ENCODE results near the gene PDE3A.

Gene PDE3A

DNA sequence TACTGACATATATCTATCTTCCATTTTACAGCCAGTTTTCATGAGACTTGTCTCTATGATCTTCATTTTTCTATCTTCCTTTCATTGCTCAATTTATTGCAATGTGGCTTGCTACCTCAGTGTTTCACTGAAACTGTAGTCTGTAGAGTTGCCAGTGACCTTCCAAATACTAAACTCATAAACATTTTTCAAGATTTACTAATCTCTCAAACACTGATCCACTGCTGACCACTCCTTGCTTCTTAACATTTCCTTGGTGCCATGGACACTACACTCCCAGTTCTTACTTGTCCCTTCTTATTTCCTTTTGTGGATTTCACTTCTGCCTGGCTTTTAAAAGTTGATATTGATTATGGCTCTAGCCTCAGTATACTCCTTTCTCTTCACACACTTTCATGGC is 231.4 kb downstream of the PDE3A start:
- Histone ChIP-seq H2BK120ac (ENCODE audit: low read depth, low read length) (no peak overlapping the region), H3K36me3 (ENCODE audit: control insufficient read depth in 1 of 2, insufficient read depth in 2 of 2, low read depth in 1 of 2, low read length in 2 of 2) (no peaks in the 10 kb centered on the region), H2BK15ac (ENCODE audit: low read depth, poor library complexity, severe bottlenecking) (no peak overlapping the region), H3K23ac (ENCODE audit: low read length in 2 of 2) (no peak overlapping the region), H3K79me1 (replicated peaks; ENCODE audit: low read length, poor library complexity, severe bottlenecking) (no peaks in the 10 kb centered on the region), H3K18ac (ENCODE audit: low read depth in 1 of 2, low read length in 2 of 2) (no peak overlapping the region), H2BK12ac (ENCODE audit: low read length in 2 of 2) (no peak overlapping the region), H3K4ac (ENCODE audit: low read depth in 1 of 2, low read length in 2 of 2) (no peak overlapping the region), H3K27me3 (ENCODE audit: control insufficient read depth in 1 of 2, insufficient read depth in 1 of 2, low read length in 2 of 2) (no peaks in the 10 kb centered on the region), H4K91ac (ENCODE audit: low read length) (no peak overlapping the region), H3K4me3 (ENCODE audit: insufficient read depth in 1 of 2, low read depth in 1 of 2, low read length in 2 of 2) (no peak overlapping the region), H2BK5ac (ENCODE audit: low read depth, low read length, poor library complexity, severe bottlenecking) (no peak overlapping the region), H3K9me3 (ENCODE audit: control insufficient read depth, low read length) (no peaks in the 10 kb centered on the region), H3K9ac (ENCODE audit: low read length) (no peak overlapping the region), H2AFZ (ENCODE audit: low read depth, low read length) (no peak overlapping the region), H3K14ac (ENCODE audit: low read length in 2 of 2) (no peak overlapping the region), H4K8ac (ENCODE audit: low read length) (no peak overlapping the region), H3K4me2 (ENCODE audit: low read length, poor library complexity, severe bottlenecking) (no peak overlapping the region), H2AK5ac (ENCODE audit: low read length, severe bottlenecking) (no peak overlapping the region), H3K27ac (ENCODE audit: low read length, poor library complexity, severe bottlenecking) (no peak overlapping the region), H3K4me1 (ENCODE audit: control insufficient read depth, insufficient read depth, low read depth, low read length) (no peaks in the 10 kb centered on the region)
- DNase-seq: no peak

DNA sequence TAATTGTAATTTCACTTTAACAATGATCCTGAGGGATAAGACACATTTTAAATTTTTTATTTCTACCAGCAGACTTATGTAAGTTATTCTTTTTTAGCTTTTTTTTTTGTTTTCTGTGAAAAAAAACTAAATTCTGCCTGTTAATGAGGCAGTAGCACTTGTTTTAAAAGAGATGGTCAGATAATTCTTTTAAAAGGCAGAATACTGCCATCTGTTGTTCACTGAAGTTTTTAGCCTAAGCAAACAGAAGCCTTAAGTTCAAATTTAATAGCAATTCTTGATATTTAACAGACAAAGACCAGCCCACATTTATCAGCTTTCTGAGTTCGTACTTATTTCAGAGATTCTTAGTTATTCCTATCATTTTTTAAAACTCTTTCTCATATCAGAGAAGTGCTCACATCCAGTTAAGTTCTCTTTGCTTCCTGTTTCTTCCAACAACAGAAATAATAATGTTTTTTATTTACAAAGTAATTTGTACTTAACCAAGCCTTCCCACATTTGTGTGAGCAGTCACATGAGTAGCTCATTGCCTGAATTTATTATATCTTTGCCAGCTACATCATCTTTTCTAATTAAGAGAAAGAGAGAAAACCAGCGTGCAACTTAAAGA is 233.4 kb downstream of the PDE3A start:
- Histone ChIP-seq H3K4me1 (ENCODE audit: control insufficient read depth, insufficient read depth, low read depth, low read length) (no peaks in the 10 kb centered on the region), H3K79me1 (replicated peaks; ENCODE audit: low read length, poor library complexity, severe bottlenecking) (no peaks in the 10 kb centered on the region), H3K4ac (ENCODE audit: low read depth in 1 of 2, low read length in 2 of 2) (no peak overlapping the region), H3K4me2 (ENCODE audit: low read length, poor library complexity, severe bottlenecking) (no peak overlapping the region), H3K18ac (ENCODE audit: low read depth in 1 of 2, low read length in 2 of 2) (no peak overlapping the region), H2AFZ (ENCODE audit: low read depth, low read length) (no peak overlapping the region), H3K27ac (ENCODE audit: low read length, poor library complexity, severe bottlenecking) (no peak overlapping the region), H4K91ac (ENCODE audit: low read length) (no peak overlapping the region), H3K4me3 (ENCODE audit: insufficient read depth in 1 of 2, low read depth in 1 of 2, low read length in 2 of 2) (no peak overlapping the region), H3K9me3 (ENCODE audit: control insufficient read depth, low read length) (no peaks in the 10 kb centered on the region), H2BK5ac (ENCODE audit: low read depth, low read length, poor library complexity, severe bottlenecking) (no peak overlapping the region), H3K14ac (ENCODE audit: low read length in 2 of 2) (no peak overlapping the region), H4K8ac (ENCODE audit: low read length) (no peak overlapping the region), H3K36me3 (ENCODE audit: control insufficient read depth in 1 of 2, insufficient read depth in 2 of 2, low read depth in 1 of 2, low read length in 2 of 2) (no peaks in the 10 kb centered on the region), H2AK5ac (ENCODE audit: low read length, severe bottlenecking) (no peak overlapping the region), H2BK12ac (ENCODE audit: low read length in 2 of 2) (no peak overlapping the region), H2BK15ac (ENCODE audit: low read depth, poor library complexity, severe bottlenecking) (no peak overlapping the region), H3K23ac (ENCODE audit: low read length in 2 of 2) (no peak overlapping the region), H3K9ac (ENCODE audit: low read length) (peak overlapping the region; percentile 55), H3K27me3 (ENCODE audit: control insufficient read depth in 1 of 2, insufficient read depth in 1 of 2, low read length in 2 of 2) (no peaks in the 10 kb centered on the region), H2BK120ac (ENCODE audit: low read depth, low read length) (no peak overlapping the region)
- peak; percentile 53 for DNase-seq
- 75% methylated on average over 1 of the region's 2 CpGs for WGBS

- H3K27me3 ChIP-seq (ENCODE audit: control insufficient read depth in 1 of 2, insufficient read depth in 1 of 2, low read length in 2 of 2): no peaks in the 10 kb centered on the region
- peak overlapping the region; percentile 38 for H3K27ac ChIP-seq (ENCODE audit: low read length, poor library complexity, severe bottlenecking)
- no peak overlapping the region for H2BK120ac ChIP-seq (ENCODE audit: low read depth, low read length)
- H3K79me1 ChIP-seq (replicated peaks; ENCODE audit: low read length, poor library complexity, severe bottlenecking): no peaks in the 10 kb centered on the region
- H2AFZ ChIP-seq (ENCODE audit: low read depth, low read length): no peak overlapping the region
- H3K18ac ChIP-seq (ENCODE audit: low read depth in 1 of 2, low read length in 2 of 2): no peak overlapping the region
- no peak overlapping the region for H2BK5ac ChIP-seq (ENCODE audit: low read depth, low read length, poor library complexity, severe bottlenecking)
- no peak overlapping the region for H4K91ac ChIP-seq (ENCODE audit: low read length)
- H3K4me2 ChIP-seq (ENCODE audit: low read length, poor library complexity, severe bottlenecking): no peak overlapping the region
- no peak overlapping the region for H2BK12ac ChIP-seq (ENCODE audit: low read length in 2 of 2)
- whole genome bisulfite sequencing: 73% methylated on average over 4 of the region's 4 CpGs
- DNase-seq: peak; percentile 56
- no peak overlapping the region for H3K14ac ChIP-seq (ENCODE audit: low read length in 2 of 2)
- no peak overlapping the region for H2AK5ac ChIP-seq (ENCODE audit: low read length, severe bottlenecking)
- no peak overlapping the region for H3K23ac ChIP-seq (ENCODE audit: low read length in 2 of 2)
- H3K9ac ChIP-seq (ENCODE audit: low read length): peak overlapping the region; percentile 55
- no peak overlapping the region for H4K8ac ChIP-seq (ENCODE audit: low read length)
- no peaks in the 10 kb centered on the region for H3K36me3 ChIP-seq (ENCODE audit: control insufficient read depth in 1 of 2, insufficient read depth in 2 of 2, low read depth in 1 of 2, low read length in 2 of 2)
- no peaks in the 10 kb centered on the region for H3K9me3 ChIP-seq (ENCODE audit: control insufficient read depth, low read length)
- no peak overlapping the region for H3K4me3 ChIP-seq (ENCODE audit: insufficient read depth in 1 of 2, low read depth in 1 of 2, low read length in 2 of 2)
- no peaks in the 10 kb centered on the region for H3K4me1 ChIP-seq (ENCODE audit: control insufficient read depth, insufficient read depth, low read depth, low read length)
- H3K4ac ChIP-seq (ENCODE audit: low read depth in 1 of 2, low read length in 2 of 2): no peak overlapping the region
- H2BK15ac ChIP-seq (ENCODE audit: low read depth, poor library complexity, severe bottlenecking): no peak overlapping the region
Observed at GRCh38 chr12:20602641-20603391, 234.5 kb downstream of the PDE3A start.

DNA sequence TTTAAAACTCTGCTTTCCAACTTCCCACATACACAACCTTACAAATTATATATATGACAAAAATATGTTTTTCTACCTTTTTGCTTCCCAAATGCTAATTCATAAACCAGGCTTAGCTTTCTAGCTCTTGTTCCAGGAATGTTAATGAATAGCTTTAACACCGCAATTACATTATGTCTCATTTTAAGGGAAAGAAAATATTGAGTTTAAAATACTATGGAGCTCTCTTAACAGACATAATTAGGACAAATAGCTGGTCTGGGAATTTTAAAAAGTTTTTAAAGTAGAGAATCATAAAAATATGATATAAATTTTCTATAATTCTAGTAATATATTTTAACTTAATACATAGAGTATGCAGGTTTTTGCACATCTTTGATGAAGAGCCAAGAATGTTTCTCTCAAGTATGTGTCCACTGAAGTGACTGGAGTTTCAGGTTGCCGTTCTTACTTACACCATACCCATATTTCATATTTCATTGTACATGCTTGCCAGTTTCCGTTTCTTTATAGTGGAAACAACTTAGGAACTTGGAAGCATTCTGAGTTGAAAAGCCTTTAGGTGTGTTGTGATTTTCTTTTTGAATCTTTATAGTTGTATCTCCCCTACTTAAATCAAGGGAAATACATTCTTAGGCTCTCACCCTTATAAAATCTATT is 236.2 kb downstream of the PDE3A start:
- Histone ChIP-seq H3K4me1 (ENCODE audit: control insufficient read depth, insufficient read depth, low read depth, low read length) (no peaks in the 10 kb centered on the region), H3K27ac (ENCODE audit: low read length, poor library complexity, severe bottlenecking) (no peak overlapping the region), H2BK12ac (ENCODE audit: low read length in 2 of 2) (no peak overlapping the region), H2AFZ (ENCODE audit: low read depth, low read length) (no peak overlapping the region), H3K9me3 (ENCODE audit: control insufficient read depth, low read length) (no peaks in the 10 kb centered on the region), H3K4me2 (ENCODE audit: low read length, poor library complexity, severe bottlenecking) (no peak overlapping the region), H2BK15ac (ENCODE audit: low read depth, poor library complexity, severe bottlenecking) (no peak overlapping the region), H4K91ac (ENCODE audit: low read length) (no peak overlapping the region), H2BK5ac (ENCODE audit: low read depth, low read length, poor library complexity, severe bottlenecking) (no peak overlapping the region), H3K23ac (ENCODE audit: low read length in 2 of 2) (no peak overlapping the region), H4K8ac (ENCODE audit: low read length) (no peak overlapping the region), H3K9ac (ENCODE audit: low read length) (no peak overlapping the region), H3K14ac (ENCODE audit: low read length in 2 of 2) (no peak overlapping the region), H2BK120ac (ENCODE audit: low read depth, low read length) (no peak overlapping the region), H2AK5ac (ENCODE audit: low read length, severe bottlenecking) (no peak overlapping the region), H3K79me1 (replicated peaks; ENCODE audit: low read length, poor library complexity, severe bottlenecking) (no peaks in the 10 kb centered on the region), H3K4me3 (ENCODE audit: insufficient read depth in 1 of 2, low read depth in 1 of 2, low read length in 2 of 2) (no peak overlapping the region), H3K27me3 (ENCODE audit: control insufficient read depth in 1 of 2, insufficient read depth in 1 of 2, low read length in 2 of 2) (no peaks in the 10 kb centered on the region), H3K36me3 (ENCODE audit: control insufficient read depth in 1 of 2, insufficient read depth in 2 of 2, low read depth in 1 of 2, low read length in 2 of 2) (no peaks in the 10 kb centered on the region), H3K18ac (ENCODE audit: low read depth in 1 of 2, low read length in 2 of 2) (no peak overlapping the region), H3K4ac (ENCODE audit: low read depth in 1 of 2, low read length in 2 of 2) (no peak overlapping the region)
- no peak for DNase-seq
- WGBS: no CpG with 5 or more reads among the region's 3 CpGs
